Left ventricle myocardium inferior (tissue), 1 donor: ENCODE results near the gene TEKT3. TPM values are rescaled to one million over a fixed set of nuclear protein-coding genes. Genes with fewer than 3 reads are reported as not detected.

Source experiments
- DNase-seq: peaks from one replicate; pipeline ENCODE4 v3.0.0-alpha.2; 2020
- H3K27ac ChIP-seq: fragments of 200-600 bp; replicated peaks from 2 replicates; pipeline ENCODE4 v1.8.0; 2021
- H3K27me3 ChIP-seq: fragments of 200-600 bp; 2 replicates; pipeline ENCODE4 v1.8.0; 2021; ENCODE audit warnings: low read depth
- H3K36me3 ChIP-seq: fragments of 200-600 bp; 2 replicates; pipeline ENCODE4 v1.8.0; 2021
- H3K4me1 ChIP-seq: fragments of 200-600 bp; 2 replicates; pipeline ENCODE4 v1.8.0; 2021
- H3K4me3 ChIP-seq: fragments of 200-600 bp; 2 replicates; pipeline ENCODE4 v1.8.0; 2021; ENCODE audit warnings: mild to moderate bottlenecking, moderate library complexity
- H3K9me3 ChIP-seq: fragments of 200-600 bp; replicated peaks from 2 replicates; pipeline ENCODE4 v1.8.0; 2021
- intact Hi-C: fragments of 100-400 bp; cut with micrococcal nuclease; formaldehyde crosslinking; loops from one replicate; pipeline ENCODE4 v1.11.0; 2022
- total RNA-seq: library from RNA; stranded (reverse); fragmentation: NEBNext Ultra II Directional; extraction: Animal tissue kit (Norgen Biotek cat#: 25700); gene quantifications from one replicate; pipeline ENCODE4 v1.2.1, GENCODE V29; 2021
- TF ChIP-seq, protein P1 (sequence below): fragments of 200-600 bp; IDR thresholded peaks from 2 replicates; pipeline ENCODE4 v1.8.0; 2021; ENCODE audit warnings: antibody characterized with exemption, mild to moderate bottlenecking, borderline replicate concordance
- donor health status: DM: no; HTN: yes; CAD: no; lungs with severe emphysema.

The TEKT3 gene
- total RNA-seq, 1 donor from 2014 or later = 0.49 TPM

DNA sequence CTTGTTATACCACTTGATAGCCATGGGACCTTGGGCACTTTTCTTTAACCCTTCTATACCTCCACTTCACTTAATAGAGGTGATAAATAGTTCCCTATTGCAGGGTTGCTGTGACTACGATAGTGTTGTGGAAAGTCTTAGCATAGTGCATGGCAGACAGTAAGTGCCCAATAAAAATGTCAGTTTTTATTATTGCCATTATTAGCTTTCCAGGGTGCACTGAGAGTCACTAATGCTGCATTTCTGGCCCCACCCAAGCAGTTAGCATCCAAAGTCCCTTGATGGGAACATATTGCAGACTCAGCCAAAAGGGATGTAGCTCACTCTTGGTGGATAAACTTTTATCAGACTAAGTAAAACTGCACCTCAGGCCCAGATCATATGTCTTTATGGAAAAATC is 41.5 kb upstream of the TEKT3 start:
- DNase-seq = no peak
- no peaks in the 10 kb centered on the region for H3K27me3 ChIP-seq
- H3K4me3 ChIP-seq = no peak overlapping the region
- H3K36me3 ChIP-seq = no peaks in the 10 kb centered on the region
- H3K9me3 ChIP-seq = no peaks in the 10 kb centered on the region
- H3K27ac ChIP-seq = no peak overlapping the region
- TF ChIP-seq, protein P1, sequence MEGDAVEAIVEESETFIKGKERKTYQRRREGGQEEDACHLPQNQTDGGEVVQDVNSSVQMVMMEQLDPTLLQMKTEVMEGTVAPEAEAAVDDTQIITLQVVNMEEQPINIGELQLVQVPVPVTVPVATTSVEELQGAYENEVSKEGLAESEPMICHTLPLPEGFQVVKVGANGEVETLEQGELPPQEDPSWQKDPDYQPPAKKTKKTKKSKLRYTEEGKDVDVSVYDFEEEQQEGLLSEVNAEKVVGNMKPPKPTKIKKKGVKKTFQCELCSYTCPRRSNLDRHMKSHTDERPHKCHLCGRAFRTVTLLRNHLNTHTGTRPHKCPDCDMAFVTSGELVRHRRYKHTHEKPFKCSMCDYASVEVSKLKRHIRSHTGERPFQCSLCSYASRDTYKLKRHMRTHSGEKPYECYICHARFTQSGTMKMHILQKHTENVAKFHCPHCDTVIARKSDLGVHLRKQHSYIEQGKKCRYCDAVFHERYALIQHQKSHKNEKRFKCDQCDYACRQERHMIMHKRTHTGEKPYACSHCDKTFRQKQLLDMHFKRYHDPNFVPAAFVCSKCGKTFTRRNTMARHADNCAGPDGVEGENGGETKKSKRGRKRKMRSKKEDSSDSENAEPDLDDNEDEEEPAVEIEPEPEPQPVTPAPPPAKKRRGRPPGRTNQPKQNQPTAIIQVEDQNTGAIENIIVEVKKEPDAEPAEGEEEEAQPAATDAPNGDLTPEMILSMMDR = no peak
- peaks cover 11% of the 10 kb centered on the region for H3K4me1 ChIP-seq
- intact Hi-C loops = no loop called here

DNA sequence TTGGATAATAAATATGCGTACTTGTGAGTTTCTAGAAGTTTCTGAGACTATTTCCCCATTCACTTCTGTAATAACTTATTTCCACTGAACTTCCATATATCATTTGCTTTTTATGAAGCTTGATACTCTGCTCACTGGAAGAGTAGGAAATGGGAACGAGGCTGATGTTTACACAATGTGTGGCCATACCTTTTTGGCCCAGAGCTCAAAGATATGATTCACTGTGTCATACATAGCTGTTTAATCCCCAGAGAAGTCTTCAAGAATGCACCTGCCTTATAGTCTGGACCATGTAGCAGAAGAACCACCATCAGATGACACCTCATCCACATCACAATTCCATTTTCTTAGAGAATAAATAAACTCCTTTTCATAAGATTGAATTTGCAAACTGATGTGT is 40.3 kb upstream of the TEKT3 start:
- intact Hi-C loops = no loop called here
- DNase-seq = no peak
- TF ChIP-seq, protein P1 = no peak
- Histone ChIP-seq H3K27me3 (no peaks in the 10 kb centered on the region), H3K4me3 (no peak overlapping the region), H3K36me3 (no peaks in the 10 kb centered on the region), H3K4me1 (peaks cover 11% of the 10 kb centered on the region), H3K9me3 (no peaks in the 10 kb centered on the region), H3K27ac (no peak overlapping the region)

DNA sequence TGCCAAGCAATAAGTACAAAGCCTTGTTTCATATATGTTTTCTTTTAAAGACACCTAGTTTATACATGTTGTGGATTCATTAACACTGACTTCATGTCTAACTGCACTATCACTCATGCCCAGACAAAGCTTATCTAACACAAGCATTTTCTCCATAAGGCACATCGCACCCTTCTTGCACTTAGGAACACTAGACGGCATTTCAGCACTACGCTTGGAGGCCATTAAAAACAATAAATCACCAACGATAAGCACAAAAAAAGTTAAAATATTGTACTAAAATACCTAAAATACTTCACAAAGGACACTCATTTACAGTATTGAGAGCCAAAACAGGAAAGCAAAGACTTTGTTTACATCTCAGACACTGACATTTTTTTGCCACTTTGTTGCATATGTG is 39.0 kb upstream of the TEKT3 start:
- H3K9me3 ChIP-seq = no peaks in the 10 kb centered on the region
- TF ChIP-seq, protein P1 = no peak
- peaks cover 11% of the 10 kb centered on the region for H3K4me1 ChIP-seq
- no peaks in the 10 kb centered on the region for H3K27me3 ChIP-seq
- no peak overlapping the region for H3K4me3 ChIP-seq
- no peak overlapping the region for H3K27ac ChIP-seq
- no peaks in the 10 kb centered on the region for H3K36me3 ChIP-seq
- no peak for DNase-seq
- intact Hi-C loops = no loop called here

DNA sequence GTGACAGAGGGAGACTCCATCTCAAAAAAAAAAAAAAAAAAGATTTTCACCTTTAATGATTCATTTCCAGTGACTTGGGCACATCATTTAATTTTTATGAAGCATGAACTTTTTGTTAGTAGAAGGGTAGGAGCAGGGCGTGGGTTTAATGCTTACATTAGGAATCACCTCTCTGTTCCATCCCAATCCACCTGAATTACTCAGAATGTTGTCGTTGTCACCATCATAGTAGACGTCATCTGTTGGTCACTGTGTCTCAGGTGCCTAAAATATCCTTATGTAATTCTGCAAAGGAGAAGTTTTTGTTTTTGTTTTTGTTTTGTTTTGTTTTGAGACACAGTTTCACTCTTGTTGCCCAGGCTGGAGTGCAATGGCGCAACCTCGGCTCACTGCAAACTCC is 38.3 kb upstream of the TEKT3 start:
- H3K27ac ChIP-seq = no peak overlapping the region
- no peak overlapping the region for H3K4me3 ChIP-seq
- no peaks in the 10 kb centered on the region for H3K9me3 ChIP-seq
- no peak for DNase-seq
- H3K27me3 ChIP-seq = no peaks in the 10 kb centered on the region
- intact Hi-C loops = no loop called here
- no peaks in the 10 kb centered on the region for H3K36me3 ChIP-seq
- H3K4me1 ChIP-seq = peaks cover 11% of the 10 kb centered on the region
- TF ChIP-seq, protein P1 = no peak

DNA sequence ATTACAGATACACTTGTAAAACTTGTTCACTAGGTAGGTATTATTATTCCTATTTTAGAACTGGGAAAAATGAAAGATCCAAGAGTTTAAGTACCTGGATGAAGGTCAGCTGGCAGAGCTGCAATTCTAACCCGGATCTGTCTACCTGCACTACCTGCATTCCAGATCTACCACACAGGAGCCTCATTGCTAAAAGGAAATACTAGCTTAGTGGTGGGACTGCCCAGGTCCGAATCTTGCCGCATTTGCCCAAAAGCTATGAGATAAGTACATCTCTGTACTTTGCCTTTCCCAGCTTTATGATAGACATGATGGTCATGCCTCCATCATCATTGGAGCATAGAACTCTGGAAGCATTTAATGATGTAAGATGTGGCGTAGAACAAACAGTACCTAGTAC is 36.8 kb upstream of the TEKT3 start:
- intact Hi-C loops = no loop called here
- DNase-seq = no peak
- no peak overlapping the region for H3K4me3 ChIP-seq
- H3K4me1 ChIP-seq = no peaks in the 10 kb centered on the region
- no peaks in the 10 kb centered on the region for H3K36me3 ChIP-seq
- H3K27ac ChIP-seq = no peak overlapping the region
- TF ChIP-seq, protein P1 = no peak
- no peaks in the 10 kb centered on the region for H3K27me3 ChIP-seq
- H3K9me3 ChIP-seq = no peaks in the 10 kb centered on the region

DNA sequence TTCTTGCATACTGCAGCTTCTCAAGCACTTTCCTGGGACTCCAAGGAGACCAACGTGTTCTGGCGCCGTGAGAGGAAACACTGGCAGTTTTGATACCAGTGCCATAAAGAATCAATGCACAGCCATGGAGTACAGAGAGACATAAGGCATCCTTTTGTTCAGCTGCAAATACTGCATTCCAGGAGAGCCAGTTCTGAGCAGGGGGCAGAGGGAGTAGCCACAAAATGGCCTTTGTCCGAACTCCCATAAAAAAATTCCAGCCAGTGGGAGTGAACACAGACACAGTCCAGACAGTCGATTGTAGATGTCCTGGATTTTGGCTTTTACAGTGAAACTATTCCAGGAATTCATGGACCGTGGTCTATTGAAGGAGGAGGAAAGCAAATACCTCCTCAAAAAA is 36.2 kb upstream of the TEKT3 start:
- intact Hi-C loops = no loop called here
- Histone ChIP-seq H3K36me3 (no peaks in the 10 kb centered on the region), H3K4me3 (no peak overlapping the region), H3K9me3 (no peaks in the 10 kb centered on the region), H3K4me1 (no peaks in the 10 kb centered on the region), H3K27ac (no peak overlapping the region), H3K27me3 (no peaks in the 10 kb centered on the region)
- TF ChIP-seq, protein P1 = no peak
- DNase-seq = no peak
